NCI-H1436 (cell line): ENCODE measurements around the gene B4GALNT2.
"Not testable (repeated sequence)": the region's sequence is repeated elsewhere in the genome, so short reads cannot be mapped to it uniquely, and the experiment has no call there.

Source experiments
- DNase-seq: peaks from one replicate; lab custom pipeline; 2025; lab: John Stamatoyannopoulos, UW

The B4GALNT2 gene

DNA sequence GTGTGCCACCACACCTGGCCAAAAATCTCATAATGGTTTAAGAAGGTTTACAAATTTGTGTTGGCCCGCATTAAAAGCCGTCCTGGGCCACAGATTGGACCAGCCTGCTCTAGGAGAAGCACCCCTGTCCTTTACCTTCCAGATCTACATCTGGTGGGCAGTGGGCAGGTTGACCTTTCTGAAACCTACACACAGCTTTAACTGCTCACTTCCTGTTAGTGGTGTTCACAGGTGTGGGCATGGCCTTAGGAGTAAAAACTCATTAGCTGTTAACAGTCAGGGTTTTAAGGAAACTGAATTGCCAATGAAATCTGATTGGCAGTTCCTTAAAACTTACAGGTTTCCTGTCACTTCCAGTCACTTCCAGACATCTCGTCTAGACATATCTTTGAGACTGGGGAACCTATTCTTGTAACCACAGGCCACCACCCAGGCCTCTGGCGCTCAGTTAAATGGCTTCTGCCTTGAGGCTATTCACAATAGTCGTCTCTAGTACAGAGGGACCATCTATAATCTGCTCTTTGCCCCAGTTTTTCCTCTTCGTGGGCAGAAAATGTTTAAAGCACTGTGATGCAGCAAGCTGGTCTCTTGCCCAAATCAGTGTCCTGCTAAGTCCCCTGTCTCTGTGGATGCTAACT, 48.5 kb downstream of the B4GALNT2 start:
- DNase-seq: no peak

DNA sequence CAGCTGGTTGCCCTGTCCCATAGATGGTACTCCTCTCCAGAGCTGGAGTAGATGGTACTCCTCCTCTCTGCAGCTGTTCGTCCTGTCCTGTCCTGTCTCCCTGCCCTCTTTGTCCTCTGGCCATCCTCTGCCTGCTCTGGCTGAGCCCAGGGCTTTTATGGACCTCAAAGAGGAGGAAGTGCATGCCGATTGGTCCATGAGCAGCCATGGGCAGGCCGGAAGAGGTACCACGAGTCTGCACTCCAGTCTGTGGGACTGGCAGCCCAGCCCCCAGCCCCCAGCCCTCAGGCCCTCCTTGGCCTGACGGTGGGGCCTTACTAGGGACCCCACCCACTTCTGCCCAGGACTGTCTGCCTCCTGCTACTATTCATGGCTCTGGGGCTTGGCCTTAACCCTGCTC, 50.8 kb downstream of the B4GALNT2 start:
- DNase-seq: no peak

DNA sequence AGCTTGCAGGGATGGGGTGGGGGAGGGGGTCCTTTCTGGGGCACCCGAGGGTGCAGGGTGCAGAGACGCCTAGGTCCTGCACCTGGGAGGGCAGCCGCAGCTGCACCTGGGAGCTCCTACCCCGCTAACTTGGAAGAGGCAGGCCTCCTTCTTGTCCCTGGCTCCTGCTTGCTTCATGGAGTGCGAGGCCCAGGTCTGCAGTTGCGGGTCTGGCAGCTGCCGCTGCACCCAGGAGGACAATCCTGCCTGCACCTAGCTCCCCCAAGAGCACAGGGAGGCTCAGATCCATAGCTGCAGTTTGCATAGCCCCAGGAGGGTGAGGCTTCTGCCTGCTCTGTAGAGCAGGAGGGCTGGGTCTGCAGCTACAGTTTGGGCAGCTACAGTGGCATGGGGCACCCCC, 51.2 kb downstream of the B4GALNT2 start:
- no peak for DNase-seq

DNA sequence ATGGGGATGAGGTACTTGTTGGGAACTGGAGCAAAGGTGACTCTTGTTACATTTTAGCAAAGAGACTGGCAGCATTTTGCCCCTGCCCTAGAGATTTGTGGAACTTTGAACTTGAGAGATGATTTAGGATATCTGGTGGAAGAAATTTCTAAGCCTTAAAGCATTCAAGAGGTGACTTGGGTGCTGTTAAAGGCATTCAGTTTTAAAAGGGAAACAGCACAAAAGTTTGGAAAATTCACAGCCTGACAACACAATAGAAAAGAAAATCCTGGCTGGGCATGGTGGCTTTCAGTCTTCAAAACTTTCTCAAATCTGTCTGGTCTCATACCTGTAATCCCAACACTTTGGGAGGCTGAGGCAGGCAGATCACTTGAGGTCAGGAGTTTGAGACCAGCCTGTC, 52.0 kb downstream of the B4GALNT2 start:
- not testable (repeated sequence) for DNase-seq

DNA sequence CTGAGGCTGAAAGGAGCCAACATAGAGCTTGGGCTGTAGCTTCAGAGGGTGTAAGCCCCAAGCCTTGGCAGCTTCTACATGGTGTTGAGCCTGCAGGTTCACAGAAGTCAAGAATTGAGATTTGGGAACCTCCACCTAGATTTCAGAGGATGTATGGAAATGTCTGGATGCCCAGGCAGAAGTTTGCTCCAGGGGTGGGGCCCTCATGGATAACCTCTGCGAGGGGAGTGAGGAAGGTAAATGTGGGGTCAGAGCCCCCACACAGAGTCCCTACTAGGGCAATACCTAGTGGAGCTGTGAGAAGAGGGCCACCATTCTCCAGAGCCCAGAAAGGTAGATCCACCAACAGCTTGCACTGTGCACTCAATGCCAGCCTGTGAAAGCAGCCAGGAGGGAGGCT, 52.8 kb downstream of the B4GALNT2 start:
- not testable (repeated sequence) for DNase-seq

DNA sequence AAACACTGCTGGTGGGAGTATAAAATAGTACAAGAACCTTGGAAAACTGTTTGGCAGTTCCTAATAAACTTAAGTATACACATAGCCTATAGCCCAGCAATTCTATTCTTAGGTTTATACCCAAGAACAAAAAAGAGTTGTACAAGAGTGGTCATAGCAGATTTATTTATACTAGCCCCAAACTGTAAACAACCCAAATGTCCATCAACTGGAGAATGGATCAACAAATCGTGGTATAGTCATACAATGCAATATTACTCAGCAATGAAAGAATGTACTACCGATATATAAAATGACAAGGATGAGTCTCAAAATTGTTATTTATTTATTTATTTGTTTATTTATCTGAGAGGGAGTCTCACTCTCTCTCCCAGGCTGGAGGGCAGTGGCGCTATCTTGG, 54.7 kb downstream of the B4GALNT2 start:
- no peak for DNase-seq

DNA sequence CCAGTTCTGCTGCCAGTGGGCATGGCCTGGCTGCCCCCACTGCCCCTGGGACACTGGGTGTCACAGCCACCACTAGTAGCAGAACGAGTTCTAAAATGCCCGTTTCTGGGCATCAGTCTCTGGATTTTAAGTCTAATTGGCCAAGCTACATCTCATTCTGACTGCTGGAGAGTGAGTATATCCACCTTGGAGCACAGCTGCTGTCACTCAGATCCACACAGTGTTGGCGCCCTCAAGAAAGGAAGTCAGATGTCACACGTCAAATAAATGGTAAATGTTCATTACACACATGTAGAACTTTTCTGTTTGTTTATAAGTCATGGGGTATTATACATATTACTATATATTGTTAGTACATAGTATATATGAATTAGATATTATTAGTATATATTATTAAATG, 58.4 kb downstream of the B4GALNT2 start:
- DNase-seq: no peak

DNA sequence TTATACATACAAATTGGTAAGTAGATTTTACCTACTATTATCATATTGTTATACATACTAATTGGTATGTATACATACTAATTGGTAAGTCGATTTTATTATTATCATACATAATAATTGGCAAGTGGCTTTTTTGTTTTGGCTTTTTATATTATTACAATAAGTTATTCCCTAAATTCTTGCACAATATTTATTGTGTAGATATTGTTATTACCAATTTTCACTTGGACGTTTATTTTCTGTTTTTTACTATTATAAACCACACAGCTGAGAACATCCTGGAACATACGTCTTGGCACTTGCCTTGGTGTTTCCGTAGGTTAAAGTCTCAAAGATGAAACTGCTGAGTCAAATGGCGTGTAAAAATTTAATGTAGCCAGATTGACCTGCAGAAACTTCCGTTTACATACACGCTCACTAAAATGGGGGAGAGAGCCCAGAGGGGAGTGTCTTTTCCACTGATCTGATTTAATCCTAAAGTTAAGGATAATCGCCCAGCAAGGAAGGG, 58.9 kb downstream of the B4GALNT2 start:
- no peak for DNase-seq

DNA sequence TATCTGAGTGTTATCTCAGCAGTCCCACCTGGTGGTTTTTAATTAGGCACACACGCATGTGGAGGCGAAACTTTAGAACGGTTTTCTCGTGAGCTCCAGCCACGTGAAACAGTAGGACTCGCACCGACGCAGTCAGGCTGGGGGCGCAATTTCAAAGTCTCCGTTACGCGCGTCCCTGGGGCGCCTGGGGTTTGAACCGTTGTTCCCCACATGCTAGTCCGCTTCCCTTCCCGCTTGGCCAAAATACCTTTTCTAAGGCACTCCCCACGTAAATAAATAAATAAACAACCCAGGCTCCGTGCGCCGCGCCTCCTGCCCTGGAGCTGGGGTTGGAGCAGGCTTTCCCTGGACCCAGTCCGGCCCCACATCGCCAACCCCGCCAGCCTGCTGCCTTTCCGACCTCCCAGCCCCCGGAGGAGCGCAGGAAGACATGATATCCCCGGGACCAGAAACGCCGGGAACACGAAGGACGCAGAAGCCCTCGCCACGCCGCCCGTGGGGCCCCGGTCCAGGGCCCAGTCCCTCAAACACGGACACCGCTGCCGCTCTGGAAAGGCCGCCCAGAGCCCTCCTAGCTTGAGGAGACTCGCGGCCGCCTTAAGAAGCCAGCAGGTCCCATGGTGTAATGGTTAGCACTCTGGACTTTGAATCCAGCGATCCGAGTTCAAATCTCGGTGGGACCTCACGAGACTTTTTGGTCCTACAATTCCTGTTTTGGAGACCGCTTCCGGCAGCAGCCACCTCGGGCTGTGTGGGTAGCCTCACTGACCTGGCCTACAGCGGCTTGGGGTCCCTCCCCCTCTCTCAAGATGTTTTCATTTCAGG, 59.6 kb downstream of the B4GALNT2 start:
- peak; percentile 89 for DNase-seq

DNA sequence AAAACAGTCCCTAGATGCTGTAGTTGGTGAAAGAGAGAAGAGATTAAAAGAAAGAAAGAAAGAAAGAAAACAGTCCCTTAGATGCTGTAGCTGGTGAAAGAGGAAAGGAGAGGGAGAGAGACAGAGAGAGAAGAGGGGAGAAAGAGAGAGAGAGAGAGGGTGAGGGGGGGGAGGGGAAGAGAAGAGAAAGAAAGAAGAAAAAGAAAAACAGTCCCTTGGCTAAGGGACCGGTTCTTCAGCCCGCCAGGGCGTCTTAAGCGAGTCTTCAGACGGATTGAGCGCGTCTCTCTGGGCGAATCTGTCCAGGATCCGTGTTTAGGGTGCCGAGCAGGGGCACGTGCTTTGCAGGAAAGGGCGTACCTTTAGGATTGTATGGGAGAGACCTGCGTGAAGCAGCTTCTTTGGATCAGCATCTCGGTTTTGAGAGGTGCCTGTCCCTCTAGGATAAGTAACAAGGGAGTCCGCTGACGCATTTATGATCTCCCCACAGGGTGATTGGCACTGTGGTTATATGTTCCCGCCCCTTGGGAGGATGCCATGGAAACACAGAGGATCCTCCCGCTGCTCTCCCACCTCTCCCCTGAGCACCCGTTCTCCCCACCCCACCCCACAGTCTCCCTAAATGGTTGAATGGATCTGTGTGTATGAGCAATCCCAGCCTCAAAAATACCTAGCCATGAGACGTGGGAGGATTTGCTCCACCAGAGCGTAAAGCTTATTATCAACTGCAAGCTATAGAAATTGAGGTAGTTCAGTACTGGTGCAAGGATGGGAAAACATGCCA, 61.1 kb downstream of the B4GALNT2 start:
- peak; percentile 43 for DNase-seq

DNA sequence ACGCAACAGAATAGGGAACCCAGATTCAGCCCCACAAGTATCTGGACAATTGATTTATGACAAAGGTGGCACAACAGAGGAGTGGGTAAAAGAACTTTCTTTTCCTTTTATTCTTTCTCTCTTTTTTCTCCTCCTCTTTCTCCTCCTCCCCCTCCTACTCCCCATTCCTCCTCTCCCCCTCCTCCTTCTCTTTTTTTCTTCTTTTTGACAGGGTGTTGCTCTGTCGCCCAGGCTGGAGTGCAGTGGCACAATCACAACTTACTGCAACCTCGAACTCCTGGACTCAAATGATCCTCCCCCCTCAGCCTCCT, 61.7 kb downstream of the B4GALNT2 start:
- DNase-seq: no peak

DNA sequence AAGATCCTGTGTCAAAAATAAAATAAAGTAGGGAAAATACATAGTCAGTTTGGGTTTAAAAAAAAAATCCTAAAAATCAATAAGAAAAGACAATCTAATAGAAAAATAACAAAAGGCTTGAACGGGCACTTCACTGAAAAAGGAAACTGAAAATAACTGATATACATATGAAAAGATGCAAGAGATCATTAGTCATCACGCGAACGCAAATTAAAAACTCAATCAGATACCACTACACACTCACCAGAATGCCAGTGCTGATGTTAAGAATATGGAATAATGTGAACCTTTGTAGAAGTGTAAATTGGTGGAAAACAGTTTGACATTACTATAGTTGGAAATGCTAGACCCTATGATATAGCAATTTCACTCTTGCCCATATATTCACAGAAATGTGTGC, 63.2 kb downstream of the B4GALNT2 start:
- DNase-seq: no peak

DNA sequence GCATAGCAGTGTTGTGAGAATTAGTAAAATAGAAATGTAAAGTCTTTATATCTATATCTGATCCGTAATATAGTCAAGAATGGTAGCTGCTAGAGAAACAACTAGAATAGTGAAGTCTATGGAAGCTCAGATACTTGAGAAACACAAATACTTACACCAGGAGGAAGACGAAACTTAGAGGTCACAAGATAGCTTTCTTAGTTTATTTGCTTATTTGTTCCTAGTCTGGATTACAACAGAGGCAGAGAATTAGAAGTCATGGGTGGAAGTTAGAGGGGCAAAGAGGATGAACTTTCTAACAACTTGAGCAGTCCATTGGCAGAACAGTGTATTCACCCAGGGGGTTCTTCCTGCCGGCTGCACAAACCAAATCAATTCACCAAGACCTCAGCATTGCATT, 64.0 kb downstream of the B4GALNT2 start:
- no peak for DNase-seq

DNA sequence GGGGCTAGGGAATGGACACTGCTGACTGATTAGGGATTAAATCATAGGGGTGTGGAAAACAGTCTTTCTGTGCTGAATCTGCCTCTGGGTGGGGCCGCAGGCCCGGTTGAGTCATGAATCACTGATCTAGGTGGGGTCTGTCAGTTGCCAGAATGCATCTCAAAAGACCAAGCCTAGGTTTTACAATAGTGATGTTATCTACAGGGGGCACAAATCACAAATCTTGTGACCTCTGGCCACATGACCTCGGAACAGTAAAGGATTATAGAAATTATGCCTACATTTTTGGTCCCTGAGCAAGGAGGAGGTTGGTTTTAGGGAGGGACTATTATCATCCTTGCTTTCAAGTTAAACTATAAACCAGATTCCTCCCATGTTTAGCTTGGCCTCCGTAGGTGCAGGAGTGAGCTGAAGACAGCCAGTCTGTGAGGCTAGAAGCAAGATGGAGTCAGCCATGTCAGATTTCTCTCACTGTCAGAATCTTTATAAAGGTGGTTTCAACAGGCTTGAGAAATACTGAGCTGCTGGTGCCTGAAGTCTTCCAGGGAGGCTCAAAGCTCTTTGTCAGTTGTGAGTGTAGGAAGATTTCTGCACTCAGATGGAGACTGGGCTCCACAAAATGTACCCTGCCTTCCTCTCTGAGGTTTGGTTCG, 64.9 kb downstream of the B4GALNT2 start:
- no peak for DNase-seq

DNA sequence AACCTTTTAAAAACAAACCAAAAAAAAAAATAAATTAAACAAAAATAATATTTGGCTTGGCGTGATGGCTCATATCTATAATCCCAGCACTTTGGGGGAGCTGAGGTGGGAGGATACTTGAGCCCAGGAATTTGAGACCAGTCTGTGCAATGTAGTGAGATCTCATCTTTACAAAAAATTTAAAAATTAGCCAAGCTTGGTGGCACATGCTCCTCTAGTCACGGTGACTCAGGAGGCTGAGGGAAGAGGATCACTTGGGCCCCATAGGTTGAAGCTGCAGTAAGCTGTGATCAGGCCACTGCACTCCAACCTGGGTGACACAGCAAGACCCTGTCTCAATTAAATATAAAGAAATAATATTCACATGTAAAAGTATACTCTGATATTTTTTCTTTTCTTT, 65.6 kb downstream of the B4GALNT2 start:
- no peak for DNase-seq

DNA sequence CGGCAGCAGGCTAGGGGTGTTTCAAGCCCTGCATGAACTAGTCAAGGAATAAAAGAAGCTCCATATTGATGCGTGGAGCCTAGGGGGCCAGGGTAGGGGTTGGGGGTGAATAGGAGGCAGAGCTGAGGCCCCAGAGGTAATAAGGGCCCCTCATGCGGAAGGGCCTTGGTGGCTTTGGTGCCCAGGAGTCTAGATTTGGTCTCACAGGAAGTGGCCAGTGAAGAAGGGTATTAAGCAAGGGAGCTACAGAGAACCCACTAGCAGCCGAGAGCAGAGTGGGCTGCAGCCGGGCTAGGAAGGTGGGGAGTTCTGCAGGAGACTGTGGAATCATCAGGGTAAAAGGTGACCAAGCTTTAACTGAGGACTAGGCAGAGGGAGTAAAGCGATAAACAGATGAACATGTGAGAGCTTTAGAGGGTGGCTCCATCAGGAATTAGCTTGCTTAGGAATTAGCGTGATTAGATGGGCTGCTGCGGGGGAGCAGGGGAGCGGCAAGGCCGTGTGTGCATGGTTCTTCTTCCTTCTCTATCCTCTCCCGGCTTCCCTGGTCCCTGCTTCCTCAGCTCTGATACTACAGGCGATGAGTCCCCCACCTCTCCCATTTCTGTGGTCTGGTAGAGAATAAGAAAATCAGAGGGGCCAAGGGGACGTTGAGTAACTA, 68.0 kb downstream of the B4GALNT2 start:
- DNase-seq: no peak

DNA sequence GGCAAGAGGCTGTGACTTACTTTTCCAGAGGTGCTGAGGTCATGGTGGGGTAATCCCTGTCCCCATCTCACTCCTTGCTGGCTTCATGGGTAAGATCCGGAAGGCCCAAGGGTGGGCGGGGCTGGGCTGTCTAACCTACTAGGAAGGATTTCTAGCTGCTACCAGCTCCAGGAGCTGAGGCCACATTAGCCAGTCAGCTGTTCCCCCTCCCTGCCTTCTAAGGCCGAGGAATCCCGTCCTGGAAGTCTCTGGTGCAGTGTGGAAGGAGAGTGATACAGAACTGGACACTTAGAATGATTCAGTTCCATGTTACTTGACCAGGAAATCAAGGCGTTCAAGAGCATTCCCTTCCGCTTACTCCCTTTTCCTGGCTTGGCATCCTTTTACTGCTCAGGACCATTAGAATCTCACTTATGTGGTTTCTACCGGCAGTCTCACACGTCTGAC, 68.9 kb downstream of the B4GALNT2 start:
- DNase-seq: no peak

DNA sequence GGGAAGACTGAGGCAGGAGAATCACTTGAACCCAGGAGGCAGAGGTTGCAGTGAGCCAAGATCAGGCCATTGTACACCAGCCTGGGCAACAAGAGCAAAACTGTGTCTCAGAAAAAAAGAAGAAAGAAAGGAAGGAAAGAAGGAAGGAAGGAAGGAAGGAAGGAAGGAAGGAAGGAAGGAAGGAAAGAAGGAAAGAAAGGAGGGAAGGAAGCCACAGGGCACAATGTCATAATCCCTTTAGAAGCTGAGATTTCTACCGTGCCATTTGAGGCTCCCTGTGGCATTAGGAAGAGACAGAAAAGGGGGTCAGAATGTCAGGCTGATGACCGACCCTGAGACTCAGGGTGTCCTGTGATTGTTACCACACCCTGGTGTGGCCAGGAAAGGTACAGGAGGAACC, 71.2 kb downstream of the B4GALNT2 start:
- no peak for DNase-seq

DNA sequence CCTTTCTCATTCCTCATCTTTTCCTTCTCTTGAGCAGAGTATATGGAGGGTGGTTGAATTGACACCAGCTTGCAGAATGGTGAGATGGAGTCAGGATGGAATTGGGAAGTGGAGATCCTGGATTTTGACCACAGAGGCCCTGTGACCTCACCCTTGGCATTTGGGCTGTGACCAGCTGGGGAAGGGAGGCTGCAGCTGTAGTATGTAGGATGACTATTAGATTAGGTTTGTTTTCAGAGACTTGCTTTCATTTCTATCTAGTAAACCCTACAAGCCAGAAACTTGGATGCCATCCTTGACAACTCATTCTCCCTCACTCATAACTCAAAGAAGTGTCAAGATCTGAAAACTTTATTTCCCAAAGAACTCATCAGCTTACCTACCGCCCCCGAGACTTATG, 71.9 kb downstream of the B4GALNT2 start:
- DNase-seq: no peak

DNA sequence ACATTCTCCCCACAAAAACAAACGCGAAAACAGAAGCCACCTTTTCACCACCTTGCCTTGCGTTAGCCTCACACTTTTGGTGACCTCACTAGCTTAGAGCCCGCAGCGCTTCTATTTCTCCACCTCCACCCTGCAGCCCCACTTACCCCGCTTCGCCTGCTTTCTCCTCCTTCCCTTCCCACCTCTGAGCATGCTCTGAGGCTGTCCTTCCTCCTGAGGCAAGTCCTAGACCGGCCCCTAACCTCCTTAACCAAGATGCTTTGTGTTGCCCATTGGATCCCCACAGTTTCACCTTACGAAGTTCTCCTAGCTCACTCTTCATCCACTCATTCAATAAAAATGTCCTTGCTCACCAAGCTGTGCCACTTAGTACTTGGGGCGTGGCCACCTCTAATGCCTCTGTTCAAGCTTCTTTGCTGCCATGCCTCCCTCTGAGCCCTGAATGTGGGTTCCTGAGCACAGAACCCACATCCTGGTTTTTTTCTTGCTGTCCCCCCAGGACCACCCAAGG, 76.5 kb downstream of the B4GALNT2 start:
- DNase-seq: no peak
